ENCODE data around the gene PANK4. TPM values are rescaled to one million over a fixed set of nuclear protein-coding genes. Genes with fewer than 3 reads are reported as not detected.
A peak's percentile ranks its signal among the peaks of the same experiment; 100 is the strongest.

PANK4 gene
- total and polyA plus RNA-seq, 8 donors, result 23.2 to 30.9 (median 28.1) TPM

- no peaks in the 10 kb centered on the region for H3K9me3 ChIP-seq
- H3K27me3 ChIP-seq, result peaks cover 7 to 37% of the 10 kb centered on the region in 2 donors
- peaks cover 30 to 63% of the 10 kb centered on the region in 2 donors for H3K4me1 ChIP-seq
- H3K4me3 ChIP-seq, result peak overlapping the region; percentile 58 to 97
- intact Hi-C loops (cut with DNase I), result no loop called here
- H3K27ac ChIP-seq, result peak overlapping the region in 1 of 2 donors; percentile 83
- no peak for DNase-seq
- TF ChIP-seq CTCF (IDR thresholded peaks at IDR 0.05), result no peak
- H3K36me3 ChIP-seq, result peaks cover 0 to 12% of the 10 kb centered on the region in 2 donors
- no peak for ATAC-seq
These were observed 850 bp downstream of the PANK4 start for GRCh38 chr1:2525572-2525919.

- ATAC-seq (no peak), DNase-seq (no peak)
- intact Hi-C loops (cut with DNase I), result no loop called here
- H3K4me3 ChIP-seq, result no peak overlapping the region
- peaks cover 0 to 22% of the 10 kb centered on the region in 2 donors for H3K27me3 ChIP-seq
- no peak overlapping the region for H3K27ac ChIP-seq
- no peak for TF ChIP-seq CTCF (IDR thresholded peaks at IDR 0.05)
- peaks cover 0 to 27% of the 10 kb centered on the region in 2 donors for H3K36me3 ChIP-seq
- peaks cover 29 to 48% of the 10 kb centered on the region in 2 donors for H3K4me1 ChIP-seq
- no peaks in the 10 kb centered on the region for H3K9me3 ChIP-seq
These were observed 2.3 kb downstream of the PANK4 start for GRCh38 chr1:2523891-2524609.

GRCh38 chr1:2523191-2523890 is 3.1 kb downstream of the PANK4 start:
- no peak overlapping the region for H3K27ac ChIP-seq
- intact Hi-C loops (cut with DNase I), result no loop called here

GRCh38 chr1:2522230-2522629 is 4.2 kb downstream of the PANK4 start:
- H3K9me3 ChIP-seq, result no peaks in the 10 kb centered on the region
- DNase-seq, result no peak
- intact Hi-C loops (cut with DNase I), result no loop called here
- no peak for TF ChIP-seq CTCF (IDR thresholded peaks at IDR 0.05)
- peaks cover 0 to 4% of the 10 kb centered on the region in 2 donors for H3K27me3 ChIP-seq
- no peak for ATAC-seq
- H3K27ac ChIP-seq, result no peak overlapping the region
- H3K4me3 ChIP-seq, result no peak overlapping the region
- peaks cover 0 to 45% of the 10 kb centered on the region in 2 donors for H3K36me3 ChIP-seq
- peaks cover 25 to 36% of the 10 kb centered on the region in 2 donors for H3K4me1 ChIP-seq

More at GRCh38 chr1:2523191-2523890, 3.1 kb downstream of the PANK4 start:
- TF ChIP-seq CTCF (IDR thresholded peaks at IDR 0.05), result no peak
- DNase-seq (no peak), ATAC-seq (no peak)
- no peak overlapping the region for H3K4me3 ChIP-seq
- no peaks in the 10 kb centered on the region for H3K9me3 ChIP-seq
- H3K4me1 ChIP-seq, result peaks cover 25 to 41% of the 10 kb centered on the region in 2 donors
- H3K27me3 ChIP-seq, result peaks cover 0 to 15% of the 10 kb centered on the region in 2 donors
- H3K36me3 ChIP-seq, result peaks cover 0 to 34% of the 10 kb centered on the region in 2 donors

GRCh38 chr1:2520806-2521205 is 5.6 kb downstream of the PANK4 start:
- ATAC-seq (no peak), DNase-seq (no peak)
- Histone ChIP-seq H3K27me3 (no peaks in the 10 kb centered on the region), H3K4me1 (peaks cover 20 to 28% of the 10 kb centered on the region in 2 donors), H3K36me3 (peaks cover 0 to 59% of the 10 kb centered on the region in 2 donors), H3K27ac (no peak overlapping the region), H3K4me3 (no peak overlapping the region), H3K9me3 (no peaks in the 10 kb centered on the region)
- no peak for TF ChIP-seq CTCF (IDR thresholded peaks at IDR 0.05)
- intact Hi-C loops (cut with DNase I), result no loop called here
